Activated T-cell treated with anti-CD3 and anti-CD28 coated beads, Interleukin-2, amount 50 U/mL, for 24 hours (primary cell): ENCODE data around the gene COX6A2.

Experiments used
- DNase-seq: peaks from one replicate; pipeline ENCODE4 v3.0.0-alpha.2; 2020
- H3K27ac Mint-ChIP-seq: 2 replicates; pipeline ENCODE4 v1.8.0; 2020; ENCODE audit warnings: mild to moderate bottlenecking, mixed read lengths
- H3K27me3 Mint-ChIP-seq: 2 replicates; pipeline ENCODE4 v1.8.0; 2020; ENCODE audit warnings: mixed read lengths
- H3K36me3 Mint-ChIP-seq: 2 replicates; pipeline ENCODE4 v1.8.0; 2020; ENCODE audit warnings: low read depth, mixed read lengths
- H3K4me1 Mint-ChIP-seq: 2 replicates; pipeline ENCODE4 v1.8.0; 2020; ENCODE audit warnings: low read depth, mixed read lengths
- H3K4me3 Mint-ChIP-seq: 2 replicates; pipeline ENCODE4 v1.8.0; 2020; ENCODE audit warnings: mild to moderate bottlenecking, moderate library complexity, mixed read lengths
- H3K9me3 Mint-ChIP-seq: 2 replicates; pipeline ENCODE4 v1.8.0; 2020; ENCODE audit warnings: mixed read lengths

Gene COX6A2

DNA sequence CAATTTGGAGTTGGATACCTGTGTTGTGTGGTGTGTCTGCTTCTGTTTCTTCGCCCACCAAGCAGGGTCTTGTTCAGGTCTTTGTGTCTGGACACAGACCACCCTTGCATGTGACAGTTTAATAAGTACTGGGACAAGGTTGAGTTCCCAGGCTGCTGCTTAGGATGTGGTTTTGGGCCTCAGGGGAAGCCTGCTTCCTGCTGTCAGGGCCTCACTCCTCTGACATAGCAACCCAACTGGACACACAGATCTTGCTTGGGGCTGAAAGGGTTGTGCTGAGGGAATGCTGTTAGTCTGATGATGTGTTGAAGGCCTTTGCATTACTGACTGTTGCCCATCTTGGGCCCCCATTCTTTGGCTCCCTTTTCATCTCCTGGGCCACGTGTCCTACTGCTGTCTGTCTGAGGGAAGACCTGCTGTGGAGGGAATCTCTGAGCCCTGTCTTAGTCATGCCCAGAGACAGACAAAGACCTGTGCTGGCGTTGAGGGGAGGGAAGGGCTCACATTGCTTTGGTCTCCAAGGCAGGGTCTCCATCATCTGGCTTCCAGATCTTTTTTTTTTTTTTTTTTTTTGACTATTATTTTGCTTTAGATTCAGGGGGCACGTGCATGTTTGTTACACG is 39.1 kb upstream of the COX6A2 start:
- Mint-ChIP-seq H3K9me3 (no peaks in the 10 kb centered on the region), H3K36me3 (peaks cover 47% of the 10 kb centered on the region), H3K27ac (peak overlapping the region; percentile 78), H3K4me1 (peaks cover 16% of the 10 kb centered on the region), H3K27me3 (peaks cover 7% of the 10 kb centered on the region), H3K4me3 (no peak overlapping the region)
- no peak for DNase-seq

GRCh38 chr16:31466381-31466841 is 38.3 kb upstream of the COX6A2 start:
- Mint-ChIP-seq H3K4me3 (no peak overlapping the region), H3K4me1 (peaks cover 16% of the 10 kb centered on the region), H3K9me3 (no peaks in the 10 kb centered on the region), H3K27me3 (peaks cover 5% of the 10 kb centered on the region), H3K27ac (peak overlapping the region; percentile 78), H3K36me3 (peaks cover 50% of the 10 kb centered on the region)
- no peak for DNase-seq

- Mint-ChIP-seq H3K4me3 (no peak overlapping the region), H3K36me3 (peaks cover 50% of the 10 kb centered on the region), H3K4me1 (peaks cover 20% of the 10 kb centered on the region), H3K27me3 (no peaks in the 10 kb centered on the region), H3K9me3 (no peaks in the 10 kb centered on the region), H3K27ac (no peak overlapping the region)
- DNase-seq: no peak
Measured at GRCh38 chr16:31465788-31466370, 37.7 kb upstream of the COX6A2 start.

GRCh38 chr16:31464781-31465260 is 36.7 kb upstream of the COX6A2 start:
- Mint-ChIP-seq H3K27me3 (no peaks in the 10 kb centered on the region), H3K36me3 (peaks cover 50% of the 10 kb centered on the region), H3K4me3 (no peak overlapping the region), H3K27ac (no peak overlapping the region), H3K9me3 (no peaks in the 10 kb centered on the region), H3K4me1 (peaks cover 29% of the 10 kb centered on the region)
- no peak for DNase-seq

- Mint-ChIP-seq H3K4me3 (no peak overlapping the region), H3K4me1 (peaks cover 30% of the 10 kb centered on the region), H3K27ac (no peak overlapping the region), H3K36me3 (peaks cover 50% of the 10 kb centered on the region), H3K27me3 (no peaks in the 10 kb centered on the region), H3K9me3 (no peaks in the 10 kb centered on the region)
- DNase-seq: no peak
Measured at GRCh38 chr16:31464348-31464769, 36.2 kb upstream of the COX6A2 start.

GRCh38 chr16:31461921-31462804 is 34.0 kb upstream of the COX6A2 start:
- DNase-seq: no peak
- Mint-ChIP-seq H3K9me3 (no peaks in the 10 kb centered on the region), H3K27me3 (no peaks in the 10 kb centered on the region), H3K27ac (no peak overlapping the region), H3K36me3 (peaks cover 61% of the 10 kb centered on the region), H3K4me1 (peaks cover 30% of the 10 kb centered on the region), H3K4me3 (no peak overlapping the region)

DNA sequence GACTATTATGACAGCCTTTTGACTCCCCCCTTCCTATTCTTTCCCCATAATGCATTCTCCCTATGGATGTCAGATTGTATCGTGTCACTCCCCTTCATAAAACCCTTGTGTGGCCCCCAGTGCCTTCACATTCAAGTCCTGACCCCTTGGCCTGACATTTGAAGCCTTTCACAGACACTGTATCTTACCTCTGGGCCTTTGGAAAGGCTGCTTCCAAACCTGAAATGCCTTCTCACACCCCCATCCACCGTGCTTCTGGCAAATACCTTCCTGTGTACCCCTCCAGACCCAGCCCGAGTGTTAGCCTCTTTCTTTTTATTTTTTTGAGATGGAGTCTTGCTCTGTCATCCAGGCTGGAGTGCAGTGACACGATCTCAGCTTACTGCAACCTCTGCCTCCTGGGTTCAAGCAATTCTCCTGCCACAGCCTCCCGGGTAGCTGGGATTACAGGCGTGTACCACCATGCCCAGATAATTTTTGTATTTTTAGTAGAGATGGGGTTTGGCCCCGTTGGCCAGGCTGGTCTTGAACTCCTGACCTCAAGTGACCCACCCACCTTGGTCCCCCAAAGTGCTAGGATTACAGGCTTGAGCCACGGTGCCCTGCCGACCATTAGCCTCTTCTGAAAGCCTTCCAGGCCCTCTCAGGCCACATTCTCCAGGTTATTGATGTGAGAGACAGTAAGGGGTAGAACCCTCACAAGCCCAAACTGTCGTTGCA is 33.2 kb upstream of the COX6A2 start:
- Mint-ChIP-seq H3K27ac (peak overlapping the region; percentile 47), H3K27me3 (no peaks in the 10 kb centered on the region), H3K4me1 (peaks cover 33% of the 10 kb centered on the region), H3K9me3 (no peaks in the 10 kb centered on the region), H3K4me3 (no peak overlapping the region), H3K36me3 (peaks cover 63% of the 10 kb centered on the region)
- no peak for DNase-seq

GRCh38 chr16:31460582-31461002 is 32.4 kb upstream of the COX6A2 start:
- no peak for DNase-seq
- H3K4me1 Mint-ChIP-seq: peaks cover 39% of the 10 kb centered on the region
- peak overlapping the region; percentile 86 for H3K4me3 Mint-ChIP-seq
- peak overlapping the region; percentile 99 for H3K27ac Mint-ChIP-seq
- peaks cover 63% of the 10 kb centered on the region for H3K36me3 Mint-ChIP-seq
- H3K27me3 Mint-ChIP-seq: no peaks in the 10 kb centered on the region
- no peaks in the 10 kb centered on the region for H3K9me3 Mint-ChIP-seq

DNA sequence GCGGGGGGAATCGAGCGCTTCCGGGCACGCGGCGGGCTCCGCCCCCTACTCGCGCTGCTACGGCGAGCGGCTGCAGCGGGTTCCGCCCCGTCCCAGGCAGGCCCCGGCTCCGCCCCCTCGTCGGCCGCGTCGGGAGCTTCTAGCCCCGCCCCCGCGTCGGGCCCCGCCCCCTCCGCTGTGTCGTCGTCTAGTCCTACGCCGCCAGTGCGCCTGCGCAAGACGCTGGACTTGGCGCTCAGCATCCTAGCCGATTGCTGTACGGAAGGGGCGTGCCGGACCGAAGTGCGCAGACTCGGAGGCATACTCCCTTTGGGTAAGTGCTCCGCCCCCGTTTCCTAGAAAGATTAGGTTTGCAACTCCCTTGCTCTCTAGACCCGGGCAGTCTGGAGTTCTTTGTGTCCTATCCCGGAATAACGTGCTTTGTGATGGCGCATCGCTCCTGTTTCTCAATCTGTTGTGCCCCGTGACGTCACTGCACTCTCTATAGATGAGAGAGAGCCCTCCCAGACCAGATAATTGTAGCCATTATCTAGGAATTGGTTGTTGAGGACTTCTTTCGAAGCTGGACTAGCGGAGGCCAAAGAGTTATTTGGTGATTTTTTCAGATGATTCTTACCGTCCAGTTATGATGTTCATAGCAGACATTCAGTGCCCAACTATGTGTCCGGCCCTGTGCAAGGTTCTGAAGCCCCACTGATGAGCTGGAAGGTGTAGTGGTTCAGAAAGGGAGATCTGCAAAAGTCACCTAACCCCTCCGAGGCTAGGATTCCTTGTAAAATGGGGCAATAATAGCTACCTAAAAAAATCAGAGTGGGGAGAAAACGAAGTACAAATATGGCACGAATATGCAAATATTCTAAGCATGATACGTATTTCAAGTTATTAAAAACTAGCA is 31.8 kb upstream of the COX6A2 start:
- H3K4me1 Mint-ChIP-seq: peaks cover 46% of the 10 kb centered on the region
- peak overlapping the region; percentile 90 for H3K4me3 Mint-ChIP-seq
- peak; percentile 100 for DNase-seq
- H3K36me3 Mint-ChIP-seq: peaks cover 62% of the 10 kb centered on the region
- no peaks in the 10 kb centered on the region for H3K9me3 Mint-ChIP-seq
- H3K27ac Mint-ChIP-seq: peak overlapping the region; percentile 99
- no peaks in the 10 kb centered on the region for H3K27me3 Mint-ChIP-seq

DNA sequence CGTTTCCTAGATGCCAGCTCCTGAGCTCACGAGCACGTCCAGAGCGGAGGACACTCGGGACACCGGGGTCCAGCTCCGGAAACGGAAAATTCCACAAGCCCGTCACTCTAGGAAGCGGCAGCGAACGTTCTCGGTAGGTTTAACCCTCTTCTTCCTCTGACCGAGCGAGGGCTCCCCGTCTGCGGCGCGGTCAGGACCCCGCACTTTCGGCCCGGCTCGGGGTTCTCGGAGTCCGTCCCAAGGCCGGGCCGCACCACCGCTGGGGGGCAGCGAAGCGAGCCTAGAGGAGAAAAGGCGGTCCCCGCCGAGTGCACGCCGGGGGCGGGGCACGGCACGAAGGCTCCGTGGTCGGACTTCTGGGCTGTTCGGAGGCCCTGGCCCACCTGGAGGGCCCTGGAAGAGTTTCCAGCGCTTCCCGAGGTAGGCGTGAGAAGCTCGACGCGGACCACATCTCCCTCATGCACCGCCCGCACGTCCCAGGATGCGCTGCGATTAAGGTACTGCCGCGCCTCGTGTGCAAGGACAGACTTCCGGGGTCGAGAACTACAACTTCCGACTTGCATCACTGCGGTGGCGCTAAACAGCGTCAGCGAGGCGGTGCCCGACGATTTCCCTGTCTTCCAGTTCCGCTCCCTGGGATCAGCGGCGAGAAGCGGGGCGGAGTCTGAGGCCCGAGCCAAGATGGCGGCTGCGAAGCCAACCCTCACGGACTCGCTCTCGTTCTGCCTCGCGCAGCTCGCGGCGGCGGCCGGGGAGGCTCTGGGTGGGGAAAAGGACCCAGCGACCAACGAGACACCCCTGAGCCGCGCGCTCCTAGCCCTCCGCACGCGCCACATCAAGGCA is 30.9 kb upstream of the COX6A2 start, which contains the start of gene ARMC5:
TSS of gene ARMC5 (plus strand) at position 658 of the 843 bp plus-strand sequence. CDS start at position 682, 24 bp downstream.
- no peaks in the 10 kb centered on the region for H3K9me3 Mint-ChIP-seq
- peaks cover 58% of the 10 kb centered on the region for H3K36me3 Mint-ChIP-seq
- peak within 1 kb of the TSS; percentile 99 for H3K27ac Mint-ChIP-seq
- H3K27me3 Mint-ChIP-seq: no peaks in the 10 kb centered on the region
- peaks cover 50% of the 10 kb centered on the region for H3K4me1 Mint-ChIP-seq
- peak; percentile 97 for DNase-seq
- H3K4me3 Mint-ChIP-seq: peak within 1 kb of the TSS; percentile 90

- Mint-ChIP-seq H3K4me3 (peak overlapping the region; percentile 90), H3K4me1 (peaks cover 55% of the 10 kb centered on the region), H3K9me3 (no peaks in the 10 kb centered on the region), H3K27me3 (no peaks in the 10 kb centered on the region), H3K36me3 (peaks cover 54% of the 10 kb centered on the region), H3K27ac (peak overlapping the region; percentile 99)
- peak; percentile 73 for DNase-seq
Measured at GRCh38 chr16:31458073-31458843, 30.1 kb upstream of the COX6A2 start.

GRCh38 chr16:31456988-31457360 is 28.8 kb upstream of the COX6A2 start:
- H3K27ac Mint-ChIP-seq: peak overlapping the region; percentile 99
- H3K4me1 Mint-ChIP-seq: peaks cover 57% of the 10 kb centered on the region
- peak overlapping the region; percentile 90 for H3K4me3 Mint-ChIP-seq
- H3K9me3 Mint-ChIP-seq: no peaks in the 10 kb centered on the region
- H3K27me3 Mint-ChIP-seq: no peaks in the 10 kb centered on the region
- no peak for DNase-seq
- H3K36me3 Mint-ChIP-seq: peaks cover 42% of the 10 kb centered on the region
